SIG-M5 treated with dmso at 0.1 percent for 504 hours (cell line): ENCODE data around the gene CACNA2D1.

Experiments used
- DNase-seq: peaks from one replicate; lab custom pipeline; 2025; ENCODE audit not compliant: unreplicated experiment; lab: John Stamatoyannopoulos, UW

CACNA2D1 gene

GRCh38 chr7:82289152-82289535 is 154.4 kb downstream of the CACNA2D1 start:
- no peak for DNase-seq

- no peak for DNase-seq
These were observed 156.8 kb downstream of the CACNA2D1 start for GRCh38 chr7:82286798-82287140.

- DNase-seq: no peak
These were observed 157.3 kb downstream of the CACNA2D1 start for GRCh38 chr7:82286096-82286797.

DNA sequence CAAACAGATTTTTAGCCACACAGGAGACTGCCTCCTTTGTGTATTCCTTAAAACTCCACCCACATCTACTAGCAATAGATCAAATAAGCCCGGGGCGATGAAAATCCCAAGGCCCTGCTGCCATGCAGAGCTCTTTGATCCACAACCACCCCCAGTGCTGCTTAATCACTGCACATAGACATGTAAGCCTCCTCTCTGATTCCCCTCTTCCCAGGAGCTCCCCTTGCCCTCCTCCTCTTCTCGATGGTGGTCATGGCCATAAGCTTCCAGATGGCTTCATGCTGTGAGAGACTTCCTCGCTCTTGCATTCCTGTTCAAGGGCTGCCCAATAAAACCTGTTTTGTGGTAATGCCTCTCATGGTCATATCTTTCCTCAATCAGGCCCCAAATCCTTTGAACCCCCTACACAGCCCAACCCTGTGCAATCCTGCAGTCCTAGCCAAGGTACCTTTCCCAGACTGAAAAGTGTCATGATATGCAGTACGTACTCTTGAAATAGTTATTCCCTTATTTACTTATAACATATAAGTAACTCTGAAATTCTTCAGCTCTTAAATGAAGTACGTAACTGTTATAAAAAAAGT is 158.5 kb downstream of the CACNA2D1 start:
- no peak for DNase-seq

DNA sequence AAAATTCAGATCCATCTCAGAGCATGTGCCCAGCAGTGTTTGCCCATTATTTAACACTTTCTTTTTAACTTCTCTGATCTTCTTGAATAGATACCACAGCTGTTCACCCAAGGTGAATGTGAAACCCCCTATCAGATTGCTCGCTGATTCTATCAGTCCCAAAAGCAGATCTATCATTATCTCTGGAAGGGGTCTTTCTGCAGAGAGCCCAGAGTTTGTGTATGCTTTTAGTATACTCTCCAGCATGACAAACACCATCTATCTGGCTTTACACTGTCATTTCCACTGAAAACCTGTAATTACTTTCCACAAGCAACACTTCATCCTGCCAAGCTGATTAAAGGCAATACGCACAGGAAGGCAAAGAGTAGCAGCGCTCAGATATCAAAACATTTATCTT is 168.2 kb downstream of the CACNA2D1 start:
- no peak for DNase-seq

DNA sequence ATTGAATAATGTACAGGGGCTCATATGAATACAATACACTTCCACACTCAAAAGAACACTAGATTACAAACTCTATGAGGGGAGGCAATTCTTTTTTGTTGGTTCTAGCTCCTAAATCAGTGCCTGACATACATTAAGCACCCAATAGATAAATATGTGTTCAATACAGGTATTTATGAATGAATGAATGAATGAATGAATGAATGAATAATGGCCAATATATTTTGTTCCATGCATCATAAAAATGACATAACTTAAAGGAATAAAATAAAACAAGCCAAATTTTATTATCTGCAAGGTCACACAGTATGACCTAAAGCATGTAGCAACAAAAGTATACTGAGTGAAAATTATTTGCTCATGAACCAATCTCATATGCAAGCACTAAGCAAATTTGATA is 168.9 kb downstream of the CACNA2D1 start:
- DNase-seq: no peak

- no peak for DNase-seq
These were observed 169.7 kb downstream of the CACNA2D1 start for GRCh38 chr7:82273886-82274285.

DNA sequence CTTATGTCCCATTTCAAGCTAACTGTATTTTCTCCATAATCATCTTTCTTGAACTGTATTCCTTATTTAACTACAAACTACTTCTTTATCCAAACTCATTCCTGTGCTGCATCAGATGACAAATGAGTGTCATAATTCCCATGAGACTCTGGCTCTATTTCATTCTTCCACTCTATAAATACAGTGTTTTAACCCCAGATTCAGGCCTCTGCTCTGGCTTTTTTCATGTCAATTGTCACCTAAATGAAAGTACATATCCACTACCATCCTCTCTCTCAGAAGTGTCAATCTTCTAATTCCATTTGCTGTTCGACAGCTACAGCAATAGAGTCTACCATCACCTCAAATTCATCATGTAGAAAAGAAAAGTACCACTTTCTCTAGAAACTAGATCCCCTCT is 172.7 kb downstream of the CACNA2D1 start:
- no peak for DNase-seq

DNA sequence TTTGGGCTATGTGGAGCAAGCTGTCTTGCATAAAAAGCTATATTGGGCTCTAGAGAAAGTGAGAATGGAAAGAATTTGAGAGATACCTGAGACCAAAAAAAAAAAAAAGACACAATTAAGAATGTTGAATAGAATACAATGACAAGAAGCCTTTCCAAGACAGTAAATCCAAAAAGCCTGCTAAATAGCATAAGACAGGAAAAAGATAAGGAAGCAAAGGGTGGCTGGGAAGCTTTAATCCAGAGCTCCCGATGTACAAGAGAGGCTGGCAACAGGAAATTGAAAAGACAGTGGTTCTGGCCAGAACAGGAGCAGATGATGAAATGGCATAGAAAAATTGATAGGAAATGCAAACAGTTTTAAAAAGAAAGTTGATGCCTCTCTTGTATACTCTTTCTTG is 174.9 kb downstream of the CACNA2D1 start:
- no peak for DNase-seq

GRCh38 chr7:82266081-82266480 is 177.5 kb downstream of the CACNA2D1 start:
- DNase-seq: no peak

GRCh38 chr7:82264783-82265305 is 178.7 kb downstream of the CACNA2D1 start:
- DNase-seq: no peak

DNA sequence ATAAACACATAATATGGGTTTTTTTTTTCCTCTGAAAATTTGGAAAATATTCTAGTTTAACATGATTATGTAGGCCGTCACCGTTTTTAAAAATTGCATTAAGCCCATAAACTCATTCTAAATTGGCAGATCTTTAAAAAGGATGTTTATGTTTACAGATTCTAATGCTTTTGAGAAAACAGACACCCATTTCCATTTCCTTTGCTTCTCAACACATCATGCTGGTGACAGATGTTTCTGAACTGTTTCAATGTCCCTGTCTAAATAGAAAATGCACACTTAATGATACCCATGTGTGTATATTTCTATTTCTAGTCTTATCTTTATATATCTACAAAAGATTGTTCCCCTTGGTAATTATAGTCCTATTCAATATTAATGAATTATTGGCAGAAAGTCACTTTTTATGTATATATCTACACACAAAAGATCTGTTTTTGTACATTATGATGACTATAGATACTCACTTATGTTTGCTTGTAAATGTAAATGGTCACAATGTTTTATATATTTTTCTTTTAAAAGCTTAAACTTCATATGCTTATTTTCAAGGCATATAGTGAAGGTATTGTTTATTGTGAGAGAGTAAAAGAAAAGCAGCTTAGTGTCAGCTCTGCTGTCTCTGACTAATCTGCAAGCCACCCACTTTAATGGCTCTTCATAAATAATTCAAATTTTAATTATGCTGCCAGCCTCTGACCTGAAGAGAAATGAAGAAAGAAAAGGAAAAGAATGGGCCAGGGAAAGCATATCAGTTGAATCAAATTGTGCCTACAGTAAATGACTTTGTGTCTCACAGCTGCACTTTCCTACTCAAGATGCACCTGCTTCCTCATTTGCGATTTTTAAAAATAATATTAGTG is 179.4 kb downstream of the CACNA2D1 start:
- no peak for DNase-seq

GRCh38 chr7:82258181-82258580 is 185.4 kb downstream of the CACNA2D1 start:
- DNase-seq: no peak

GRCh38 chr7:82257118-82257695 is 186.4 kb downstream of the CACNA2D1 start:
- no peak for DNase-seq

GRCh38 chr7:82255706-82256105 is 187.9 kb downstream of the CACNA2D1 start:
- DNase-seq: no peak

DNA sequence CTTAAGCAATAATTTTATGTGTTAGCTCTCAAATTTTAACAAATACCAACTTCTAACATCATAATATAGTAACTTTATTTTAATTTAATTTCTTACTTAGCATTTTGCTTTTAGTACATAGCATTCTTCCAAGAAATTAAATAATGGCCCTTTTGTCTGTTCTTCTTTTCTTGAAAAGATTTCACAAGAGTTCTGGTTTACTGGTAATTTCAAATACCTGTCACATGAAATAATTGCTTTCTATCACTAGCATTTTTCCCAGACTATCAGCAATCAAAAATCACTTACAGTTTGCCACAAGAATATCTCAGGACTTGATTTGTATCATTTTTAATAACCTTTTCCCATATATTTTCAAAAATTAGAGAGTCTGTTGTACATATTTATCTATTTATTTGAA is 193.0 kb downstream of the CACNA2D1 start:
- no peak for DNase-seq

DNA sequence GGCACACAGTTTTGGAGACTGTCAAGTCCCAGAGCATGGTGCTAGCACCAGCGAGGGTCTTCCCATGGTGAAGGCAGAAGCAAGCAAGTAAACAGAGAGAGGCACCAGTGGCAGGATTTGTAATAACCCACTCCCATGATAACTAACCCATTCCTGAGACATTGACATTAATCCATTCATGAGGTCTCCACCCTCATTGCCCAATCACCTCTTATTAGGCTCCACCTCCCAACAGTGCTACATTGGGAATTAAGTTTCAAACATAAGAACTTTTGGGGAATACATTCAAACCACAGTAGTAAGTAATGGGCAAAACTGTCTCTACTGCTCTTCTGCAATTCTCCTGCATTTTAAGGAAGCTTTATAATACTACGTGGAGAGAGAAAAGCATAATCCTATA is 193.6 kb downstream of the CACNA2D1 start:
- no peak for DNase-seq

DNA sequence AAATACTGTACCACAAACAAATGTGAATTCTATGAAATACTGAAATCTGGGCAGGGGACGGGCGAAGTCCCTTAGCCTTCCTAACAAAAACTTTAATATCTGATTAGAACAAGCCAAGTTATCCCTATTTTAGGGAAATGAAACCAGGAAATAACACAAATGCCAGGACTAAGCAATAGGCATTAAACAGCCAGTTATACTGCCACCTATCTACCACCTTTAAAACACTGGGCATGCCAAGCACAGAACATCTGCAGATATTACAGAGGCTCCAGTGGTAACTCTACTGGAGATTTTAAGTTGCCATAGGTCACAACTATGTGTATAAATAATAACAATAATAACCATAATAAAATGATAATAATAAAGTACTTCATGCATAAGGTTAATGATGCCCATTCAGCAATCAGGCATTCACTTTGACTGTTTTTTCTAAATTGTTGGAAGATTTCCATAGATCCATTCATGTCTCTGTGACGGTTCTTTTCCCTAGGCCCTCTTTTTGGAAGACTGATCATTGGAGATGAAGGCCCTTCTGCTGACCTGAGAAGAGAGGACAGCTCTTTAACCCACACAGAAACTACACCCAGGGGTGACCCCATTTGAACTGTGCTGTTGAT is 195.7 kb downstream of the CACNA2D1 start:
- peak; percentile 26 for DNase-seq

GRCh38 chr7:82244947-82245517 is 198.5 kb downstream of the CACNA2D1 start:
- DNase-seq: no peak

DNA sequence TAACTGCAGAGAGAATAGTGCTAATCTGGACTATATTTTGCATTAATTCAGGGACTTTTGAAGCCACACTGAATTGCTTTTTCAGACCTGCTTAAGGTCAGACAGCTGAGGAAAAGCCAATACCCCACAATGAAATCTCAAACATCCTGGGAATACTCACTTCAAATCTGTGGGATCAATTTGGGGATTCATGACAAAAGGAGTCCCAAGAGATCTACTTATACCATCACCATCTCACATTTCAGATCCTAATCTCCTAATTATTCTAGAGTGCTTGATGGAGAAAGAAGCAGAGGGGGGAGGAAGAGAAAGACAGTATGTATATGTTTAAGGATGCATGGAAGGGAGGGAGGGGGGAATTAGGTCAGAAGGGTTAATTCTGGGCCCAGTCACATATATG is 202.2 kb downstream of the CACNA2D1 start:
- DNase-seq: no peak

DNA sequence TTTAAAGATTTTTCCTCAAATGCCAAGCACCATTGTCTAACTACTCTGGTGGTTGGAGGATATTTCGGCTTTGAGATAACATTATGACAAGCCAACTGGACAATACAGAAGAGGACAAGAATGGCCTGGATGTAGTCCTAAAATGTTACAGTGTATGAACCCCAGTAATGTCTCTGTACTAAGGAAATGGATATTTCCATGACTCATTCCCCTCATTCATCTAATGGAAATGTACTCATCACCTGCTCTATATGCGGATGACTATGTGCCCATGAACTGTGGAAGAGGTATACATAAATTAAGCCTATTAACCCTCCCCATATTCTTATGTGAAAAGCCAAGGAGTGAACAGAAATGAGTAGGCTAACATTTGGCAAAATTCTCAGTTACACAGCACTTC is 207.9 kb downstream of the CACNA2D1 start:
- no peak for DNase-seq
